CD4-positive, alpha-beta T cell (primary cell): ENCODE data around the gene FSTL4. TPM values are rescaled to one million over a fixed set of nuclear protein-coding genes. Genes with fewer than 3 reads are reported as not detected.

ENCODE experiments used
- ATAC-seq: fragments of 200-7000 bp; cut with Tn5 transposase; one replicate; pipeline ENCODE4 v1.10.0; 2022; ENCODE audit warnings: mild to moderate bottlenecking; ENCODE audit not compliant: poor library complexity
- CTCF ChIA-PET: fragments of 350-600 bp; sonication (Branson Sonifier 250); formaldehyde crosslinking; loops from one replicate; lab custom pipeline; 2021; ENCODE audit warnings: antibody characterized with exemption, inconsistent platforms; lab: Charles Lee
- POLR2A ChIA-PET: fragments of 350-600 bp; sonication (Branson Sonifier 250); formaldehyde crosslinking; loops from one replicate; lab custom pipeline; 2021; ENCODE audit warnings: antibody characterized with exemption, inconsistent platforms; lab: Charles Lee
- DNase-seq, 14 experiments: peaks; one replicate each; pipeline ENCODE4 v3.0.0-alpha.2; 2013 to 2020; ENCODE audit warnings: mixed read lengths in 2 of 14
- H3K27ac ChIP-seq, 2 donors: one replicate each; pipeline versions ENCODE4 v1.5.1 to v1.7.0; 2013; ENCODE audit warnings: low read length in 2 of 2, low read depth in 1 of 2, mild to moderate bottlenecking in 1 of 2
- H3K27me3 ChIP-seq, 2 experiments: 1 replicate in 1 of 2; 2 replicates in 1 of 2; pipeline versions ENCODE4 v1.6.1 to v1.7.0; 2013; ENCODE audit warnings: low read length in 2 of 2, control low read depth in 1 of 2, mild to moderate bottlenecking in 1 of 2, moderate library complexity in 1 of 2; ENCODE audit not compliant: insufficient read depth in 2 of 2, control insufficient read depth in 1 of 2
- H3K36me3 ChIP-seq: one replicate; pipeline ENCODE4 v1.6.1; 2013; ENCODE audit warnings: low read length, control low read depth; ENCODE audit not compliant: insufficient read depth
- H3K4me1 ChIP-seq: one replicate; pipeline ENCODE4 v1.6.1; 2013; ENCODE audit warnings: low read length, control low read depth; ENCODE audit not compliant: insufficient read depth
- H3K4me3 ChIP-seq: one replicate; pipeline ENCODE4 v1.5.1; 2013; ENCODE audit warnings: mild to moderate bottlenecking, low read length, moderate library complexity
- H3K9me3 ChIP-seq, 2 experiments: 1 replicate in 1 of 2; 2 replicates in 1 of 2; pipeline versions ENCODE4 v1.6.1 to v1.7.0; 2013; ENCODE audit warnings: low read length in 2 of 2, mild to moderate bottlenecking in 2 of 2, control low read depth in 1 of 2, moderate library complexity in 1 of 2; ENCODE audit not compliant: control insufficient read depth in 1 of 2, insufficient read depth in 1 of 2
- H3K27ac Mint-ChIP-seq: one replicate; pipeline ENCODE4 v1.8.0; 2020; ENCODE audit warnings: mixed read lengths
- H3K27me3 Mint-ChIP-seq: one replicate; pipeline ENCODE4 v1.8.0; 2021; ENCODE audit warnings: mixed read lengths
- H3K36me3 Mint-ChIP-seq: one replicate; pipeline ENCODE4 v1.8.0; 2021; ENCODE audit warnings: low read depth, mixed read lengths
- H3K4me1 Mint-ChIP-seq: one replicate; pipeline ENCODE4 v1.8.0; 2021; ENCODE audit warnings: low read depth, mixed read lengths
- H3K4me3 Mint-ChIP-seq: one replicate; pipeline ENCODE4 v1.8.0; 2020; ENCODE audit warnings: mild to moderate bottlenecking, mixed read lengths
- H3K9me3 Mint-ChIP-seq: one replicate; pipeline ENCODE4 v1.8.0; 2020; ENCODE audit warnings: mixed read lengths
- intact Hi-C, 2 experiments: fragments of 100-400 bp; cut with DNase I in 1 of 2; cut with micrococcal nuclease in 1 of 2; formaldehyde crosslinking; loops; one replicate each; pipeline versions ENCODE4 v1.15.1 to v1.9.0; 2023 to 2025; cut with DNase I, micrococcal nuclease
- total RNA-seq, 174 experiments: library from RNA in 2 of 174; stranded (reverse) in 2 of 174; gene quantifications; one replicate each; pipeline ENCODE4 v1.2.3 and lab custom pipeline; 2021 to 2026
- TF ChIP-seq, protein P1 (sequence below): fragments of 200-600 bp; IDR thresholded peaks from one replicate; pipeline ENCODE4 v1.8.0; 2022; ENCODE audit warnings: antibody characterized with exemption, mild to moderate bottlenecking

The FSTL4 gene
- total RNA-seq, 2 experiments from 2014 or later: not detected

DNA sequence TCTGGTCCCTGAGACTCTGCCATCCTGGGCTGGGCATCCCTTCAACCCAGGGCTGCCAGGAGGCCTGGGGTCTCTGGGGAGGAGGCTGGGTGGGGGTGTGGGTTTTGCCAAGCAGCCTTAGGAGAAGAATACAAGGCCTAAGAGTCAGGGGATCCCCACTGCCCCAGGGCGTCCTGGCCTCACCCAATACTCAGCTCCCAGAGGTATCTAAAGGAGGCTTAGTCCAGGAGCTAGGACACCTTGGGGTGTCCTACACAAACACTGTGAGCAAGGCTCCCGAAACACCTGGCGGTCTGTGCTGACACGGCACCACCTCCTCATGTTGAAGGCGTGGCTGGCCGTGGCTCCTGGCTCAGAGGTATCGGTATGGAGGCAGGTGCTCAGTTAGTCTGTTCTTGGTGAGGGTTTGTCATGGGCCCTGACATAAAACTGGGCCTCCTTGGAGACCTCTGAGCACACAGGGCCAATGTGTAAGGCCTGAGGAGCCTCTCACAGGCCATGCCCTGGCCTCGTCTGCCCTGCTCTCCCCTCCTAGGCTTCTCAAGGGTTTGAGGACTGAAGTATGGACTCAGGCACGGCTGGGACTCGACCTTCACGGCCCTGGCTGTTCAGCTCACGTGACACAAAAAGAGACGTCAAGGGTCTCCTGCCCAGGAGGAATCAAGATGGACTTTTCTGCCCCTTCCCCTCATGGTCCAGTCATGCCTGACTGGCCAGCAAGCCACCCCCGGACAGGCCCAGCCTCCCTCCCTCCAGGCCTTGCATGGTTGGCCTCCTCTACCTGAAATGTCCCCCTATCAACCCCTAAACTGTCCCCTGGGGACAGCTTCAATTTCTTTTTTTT is 277.3 kb downstream of the FSTL4 start:
- Mint-ChIP-seq H3K9me3 (no peaks in the 10 kb centered on the region), H3K27me3 (no peaks in the 10 kb centered on the region), H3K27ac (no peak overlapping the region), H3K36me3 (no peaks in the 10 kb centered on the region), H3K4me3 (no peak overlapping the region), H3K4me1 (peaks cover 15% of the 10 kb centered on the region)
- DNase-seq (no peak), ATAC-seq (no peak)
- intact Hi-C loops: no loop called here
- Histone ChIP-seq H3K27me3 (no peaks in the 10 kb centered on the region), H3K27ac (no peak overlapping the region), H3K4me3 (no peak overlapping the region), H3K4me1 (peaks cover 4% of the 10 kb centered on the region), H3K36me3 (no peaks in the 10 kb centered on the region), H3K9me3 (no peaks in the 10 kb centered on the region)
- CTCF ChIA-PET: no interaction called here
- POLR2A ChIA-PET: no interaction called here
- TF ChIP-seq, protein P1, sequence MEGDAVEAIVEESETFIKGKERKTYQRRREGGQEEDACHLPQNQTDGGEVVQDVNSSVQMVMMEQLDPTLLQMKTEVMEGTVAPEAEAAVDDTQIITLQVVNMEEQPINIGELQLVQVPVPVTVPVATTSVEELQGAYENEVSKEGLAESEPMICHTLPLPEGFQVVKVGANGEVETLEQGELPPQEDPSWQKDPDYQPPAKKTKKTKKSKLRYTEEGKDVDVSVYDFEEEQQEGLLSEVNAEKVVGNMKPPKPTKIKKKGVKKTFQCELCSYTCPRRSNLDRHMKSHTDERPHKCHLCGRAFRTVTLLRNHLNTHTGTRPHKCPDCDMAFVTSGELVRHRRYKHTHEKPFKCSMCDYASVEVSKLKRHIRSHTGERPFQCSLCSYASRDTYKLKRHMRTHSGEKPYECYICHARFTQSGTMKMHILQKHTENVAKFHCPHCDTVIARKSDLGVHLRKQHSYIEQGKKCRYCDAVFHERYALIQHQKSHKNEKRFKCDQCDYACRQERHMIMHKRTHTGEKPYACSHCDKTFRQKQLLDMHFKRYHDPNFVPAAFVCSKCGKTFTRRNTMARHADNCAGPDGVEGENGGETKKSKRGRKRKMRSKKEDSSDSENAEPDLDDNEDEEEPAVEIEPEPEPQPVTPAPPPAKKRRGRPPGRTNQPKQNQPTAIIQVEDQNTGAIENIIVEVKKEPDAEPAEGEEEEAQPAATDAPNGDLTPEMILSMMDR: no peak

- ChIA-PET POLR2A (no interaction called here), CTCF (no interaction called here)
- H3K4me3 ChIP-seq: no peak overlapping the region
- intact Hi-C loops: no loop called here
- ATAC-seq (no peak), DNase-seq (no peak)
- no peaks in the 10 kb centered on the region for H3K9me3 ChIP-seq
- Mint-ChIP-seq H3K4me3 (no peak overlapping the region), H3K36me3 (no peaks in the 10 kb centered on the region), H3K4me1 (peaks cover 15% of the 10 kb centered on the region), H3K27me3 (no peaks in the 10 kb centered on the region), H3K9me3 (no peaks in the 10 kb centered on the region), H3K27ac (no peak overlapping the region)
- peaks cover 4% of the 10 kb centered on the region for H3K4me1 ChIP-seq
- H3K27me3 ChIP-seq: no peaks in the 10 kb centered on the region
- H3K27ac ChIP-seq: no peak overlapping the region
- TF ChIP-seq, protein P1: no peak
- H3K36me3 ChIP-seq: no peaks in the 10 kb centered on the region
Observed at GRCh38 chr5:133333326-133334150, 278.8 kb downstream of the FSTL4 start.

DNA sequence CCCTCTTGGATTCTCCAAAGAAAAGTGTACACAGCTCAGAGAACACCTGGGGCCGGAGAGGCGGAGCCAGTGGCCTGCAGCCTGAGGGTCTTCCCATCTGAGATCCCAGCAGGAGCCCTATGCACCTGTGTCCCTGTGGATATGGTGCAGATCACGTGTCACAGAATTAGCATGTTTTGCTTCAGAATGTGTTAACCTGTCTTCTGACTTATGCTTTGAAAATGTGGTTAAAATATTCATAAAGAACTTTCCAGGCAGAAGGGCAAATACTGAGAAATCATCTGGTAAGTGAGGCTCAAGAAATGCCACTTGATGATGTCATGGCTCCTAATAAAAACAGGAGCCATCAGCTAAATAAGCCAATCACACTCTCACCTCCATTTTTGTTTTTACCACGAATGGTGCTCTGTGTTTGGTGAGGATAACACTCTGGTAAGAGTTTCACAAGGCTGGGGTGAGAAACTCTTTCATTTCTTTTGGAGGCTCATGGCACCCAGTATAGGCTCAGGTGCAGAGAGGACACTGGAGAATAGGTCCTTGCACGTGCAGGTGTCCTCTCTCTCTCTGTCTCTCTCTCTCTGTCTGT is 279.8 kb downstream of the FSTL4 start:
- intact Hi-C loops: no loop called here
- no peaks in the 10 kb centered on the region for H3K36me3 Mint-ChIP-seq
- Histone ChIP-seq H3K4me3 (no peak overlapping the region), H3K27ac (no peak overlapping the region), H3K4me1 (peaks cover 4% of the 10 kb centered on the region), H3K9me3 (no peaks in the 10 kb centered on the region), H3K36me3 (no peaks in the 10 kb centered on the region), H3K27me3 (no peaks in the 10 kb centered on the region)
- ChIA-PET CTCF (no interaction called here), POLR2A (no interaction called here)
- no peaks in the 10 kb centered on the region for H3K9me3 Mint-ChIP-seq
- H3K4me1 Mint-ChIP-seq: peaks cover 15% of the 10 kb centered on the region
- DNase-seq (no peak), ATAC-seq (no peak)
- H3K27me3 Mint-ChIP-seq: no peaks in the 10 kb centered on the region
- TF ChIP-seq, protein P1: no peak
- no peak overlapping the region for H3K27ac Mint-ChIP-seq
- no peak overlapping the region for H3K4me3 Mint-ChIP-seq
